HG03025 (cell line): ENCODE results near the gene PCDHGC4.

ENCODE experiments used
- ATAC-seq: cut with Tn5 transposase; IDR thresholded peaks from one replicate; pipeline ENCODE4 v1.9.1; 2021; ENCODE audit warnings: mild to moderate bottlenecking, moderate library complexity; ENCODE audit not compliant: unreplicated experiment, low FRiP score

PCDHGC4 gene

GRCh38 chr5:141510850-141511601, 26.2 kb downstream of the PCDHGC4 start:
- ATAC-seq, result no peak

DNA sequence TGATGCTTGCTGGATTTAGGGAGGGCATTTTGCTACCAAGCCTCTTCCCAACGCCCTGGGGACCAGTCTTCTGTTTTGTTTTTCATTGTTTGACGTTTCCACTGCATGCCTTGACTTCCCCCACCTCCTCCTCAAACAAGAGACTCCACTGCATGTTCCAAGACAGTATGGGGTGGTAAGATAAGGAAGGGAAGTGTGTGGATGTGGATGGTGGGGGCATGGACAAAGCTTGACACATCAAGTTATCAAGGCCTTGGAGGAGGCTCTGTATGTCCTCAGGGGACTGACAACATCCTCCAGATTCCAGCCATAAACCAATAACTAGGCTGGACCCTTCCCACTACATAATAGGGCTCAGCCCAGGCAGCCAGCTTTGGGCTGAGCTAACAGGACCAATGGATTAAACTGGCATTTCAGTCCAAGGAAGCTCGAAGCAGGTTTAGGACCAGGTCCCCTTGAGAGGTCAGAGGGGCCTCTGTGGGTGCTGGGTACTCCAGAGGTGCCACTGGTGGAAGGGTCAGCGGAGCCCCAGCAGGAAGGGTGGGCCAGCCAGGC, 27.0 kb downstream of the PCDHGC4 start:
- ATAC-seq, result no peak

DNA sequence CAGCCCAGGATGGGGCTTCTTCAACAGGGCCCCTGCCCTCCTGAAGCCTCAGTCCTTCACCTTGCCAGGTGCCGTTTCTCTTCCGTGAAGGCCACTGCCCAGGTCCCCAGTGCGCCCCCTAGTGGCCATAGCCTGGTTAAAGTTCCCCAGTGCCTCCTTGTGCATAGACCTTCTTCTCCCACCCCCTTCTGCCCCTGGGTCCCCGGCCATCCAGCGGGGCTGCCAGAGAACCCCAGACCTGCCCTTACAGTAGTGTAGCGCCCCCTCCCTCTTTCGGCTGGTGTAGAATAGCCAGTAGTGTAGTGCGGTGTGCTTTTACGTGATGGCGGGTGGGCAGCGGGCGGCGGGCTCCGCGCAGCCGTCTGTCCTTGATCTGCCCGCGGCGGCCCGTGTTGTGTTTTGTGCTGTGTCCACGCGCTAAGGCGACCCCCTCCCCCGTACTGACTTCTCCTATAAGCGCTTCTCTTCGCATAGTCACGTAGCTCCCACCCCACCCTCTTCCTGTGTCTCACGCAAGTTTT, 27.6 kb downstream of the PCDHGC4 start:
- no peak for ATAC-seq

DNA sequence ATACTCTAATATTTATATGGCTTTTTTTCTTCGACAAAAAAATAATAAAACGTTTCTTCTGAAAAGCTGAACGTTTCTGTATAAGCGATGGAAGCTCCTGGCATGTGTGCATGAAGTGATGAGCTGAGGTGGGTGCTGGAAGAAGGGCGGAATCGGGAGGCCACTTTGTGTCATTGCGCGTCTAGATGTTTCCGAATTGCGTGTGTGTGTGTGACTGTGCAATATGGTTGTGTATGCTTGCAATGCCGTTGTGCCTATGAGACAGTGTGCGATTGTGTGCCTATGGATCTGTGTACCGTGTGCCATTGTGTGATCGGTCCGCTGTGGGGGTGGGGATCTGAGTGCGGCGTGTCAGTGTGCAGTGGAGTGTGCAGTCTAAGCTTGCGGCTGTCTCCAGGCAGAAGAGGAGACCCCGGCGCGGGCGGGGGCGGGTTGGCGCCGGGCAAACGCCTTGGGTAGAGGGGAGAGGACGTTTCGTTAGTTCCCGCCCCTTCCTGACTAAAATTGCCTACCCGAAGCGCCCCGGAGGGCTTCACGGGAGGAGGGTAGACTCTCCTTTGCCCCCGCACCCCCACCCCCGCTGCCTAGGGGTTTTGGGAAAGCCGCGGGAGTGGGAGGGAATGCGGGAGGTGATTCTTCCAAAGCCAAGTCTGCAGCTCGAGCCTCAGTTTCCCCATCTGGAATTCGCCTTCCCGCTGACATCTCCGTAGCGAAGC, 28.2 kb downstream of the PCDHGC4 start:
- no peak for ATAC-seq

DNA sequence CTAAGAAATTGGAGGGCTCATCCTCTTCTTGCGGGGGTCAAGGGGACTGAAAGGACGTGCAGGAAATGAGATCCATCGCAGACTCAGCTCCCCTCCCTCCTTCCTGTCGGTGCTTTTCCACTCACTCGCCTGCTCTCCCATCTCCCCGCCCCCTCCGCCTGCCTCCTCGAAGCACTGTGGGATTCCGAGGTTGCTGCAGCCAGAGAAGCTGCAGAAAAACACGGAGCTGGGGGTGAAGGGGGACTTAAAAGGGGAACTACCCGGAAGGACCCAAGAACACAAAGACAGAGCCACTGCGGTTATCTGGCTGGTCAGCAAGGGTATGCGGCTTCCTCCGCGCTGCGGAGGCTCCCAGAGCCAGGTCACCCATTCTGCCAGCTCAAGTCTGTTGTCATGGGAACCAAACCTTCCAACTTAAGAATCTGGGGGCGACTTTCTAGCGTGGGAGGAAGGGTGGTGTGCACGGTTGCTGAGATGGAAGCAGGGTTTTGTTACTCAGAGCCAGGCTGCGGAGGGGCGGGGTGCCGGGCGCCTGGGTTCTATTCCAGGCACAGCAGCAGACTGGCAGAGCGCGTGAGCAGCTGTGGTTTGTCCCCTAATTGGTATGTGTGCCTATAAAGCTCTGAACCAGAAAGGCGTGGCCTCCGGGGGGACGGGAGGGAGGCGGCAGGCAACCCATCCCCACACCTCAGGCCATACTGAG, 28.9 kb downstream of the PCDHGC4 start:
- peak; percentile 50 for ATAC-seq

DNA sequence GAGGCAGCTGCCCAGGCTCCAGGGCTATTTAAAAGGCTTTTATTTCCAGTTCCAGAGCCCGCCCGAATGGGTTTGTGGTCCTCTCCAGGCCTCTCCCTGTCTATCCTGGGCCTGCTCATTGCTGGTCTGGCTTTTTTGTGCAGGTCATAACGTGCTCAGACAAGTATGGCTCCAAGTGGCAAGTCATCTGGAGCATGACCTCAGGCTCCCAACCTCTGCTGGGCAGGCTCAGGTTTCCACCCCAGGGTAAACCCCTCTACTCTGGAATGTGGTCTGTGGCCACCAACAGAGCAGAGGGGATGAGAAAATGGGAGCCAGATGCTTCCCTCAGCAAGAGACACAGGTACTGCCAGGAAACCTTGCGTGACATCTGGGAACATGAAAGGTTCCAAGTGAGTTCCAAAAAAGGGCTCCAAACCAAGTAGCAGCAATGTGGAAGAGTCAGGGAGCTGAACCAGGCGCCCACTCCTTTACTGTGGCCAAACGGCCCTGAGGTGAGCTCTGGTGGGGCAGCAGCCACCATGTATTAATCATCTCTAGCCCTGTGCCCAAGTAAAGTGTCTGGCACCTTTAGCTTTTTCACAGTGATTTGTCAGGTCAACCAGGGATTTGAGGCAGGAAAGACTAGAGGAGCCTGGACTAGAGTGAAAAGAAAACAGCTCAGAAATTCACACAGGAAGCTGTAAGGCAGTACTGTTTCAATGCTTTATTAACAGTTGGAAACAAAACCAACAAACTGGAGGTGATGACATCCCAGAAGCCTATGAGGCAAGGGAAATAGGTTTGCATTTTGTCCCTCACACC, 29.7 kb downstream of the PCDHGC4 start:
- peak; percentile 1 for ATAC-seq

GRCh38 chr5:141515141-141515540, 30.3 kb downstream of the PCDHGC4 start:
- no peak for ATAC-seq

GRCh38 chr5:141515946-141516671, 31.3 kb downstream of the PCDHGC4 start:
- no peak for ATAC-seq

DNA sequence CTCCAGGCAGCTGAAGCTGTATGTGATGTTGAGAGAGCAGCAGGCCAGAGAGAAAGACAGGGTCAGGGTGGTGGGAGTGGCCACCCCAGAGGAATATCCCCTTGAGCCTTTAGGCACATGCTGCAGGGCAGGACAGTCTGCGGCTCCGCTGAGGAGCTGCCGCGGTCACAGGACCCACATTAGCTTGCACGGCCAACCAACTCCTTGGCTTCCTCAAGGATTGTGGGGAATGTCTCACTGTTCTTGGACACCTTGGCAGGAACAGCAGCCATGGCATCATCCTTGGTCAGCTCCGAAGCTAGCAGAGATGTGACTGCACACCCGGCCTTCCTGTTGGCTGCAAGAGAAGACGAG, 31.8 kb downstream of the PCDHGC4 start:
- no peak for ATAC-seq

- no peak for ATAC-seq
Observed at GRCh38 chr5:141517312-141517711, 32.5 kb downstream of the PCDHGC4 start.

GRCh38 chr5:141517880-141518617, 33.2 kb downstream of the PCDHGC4 start:
- no peak for ATAC-seq

- ATAC-seq, result no peak
Observed at GRCh38 chr5:141518618-141519015, 33.8 kb downstream of the PCDHGC4 start.

DNA sequence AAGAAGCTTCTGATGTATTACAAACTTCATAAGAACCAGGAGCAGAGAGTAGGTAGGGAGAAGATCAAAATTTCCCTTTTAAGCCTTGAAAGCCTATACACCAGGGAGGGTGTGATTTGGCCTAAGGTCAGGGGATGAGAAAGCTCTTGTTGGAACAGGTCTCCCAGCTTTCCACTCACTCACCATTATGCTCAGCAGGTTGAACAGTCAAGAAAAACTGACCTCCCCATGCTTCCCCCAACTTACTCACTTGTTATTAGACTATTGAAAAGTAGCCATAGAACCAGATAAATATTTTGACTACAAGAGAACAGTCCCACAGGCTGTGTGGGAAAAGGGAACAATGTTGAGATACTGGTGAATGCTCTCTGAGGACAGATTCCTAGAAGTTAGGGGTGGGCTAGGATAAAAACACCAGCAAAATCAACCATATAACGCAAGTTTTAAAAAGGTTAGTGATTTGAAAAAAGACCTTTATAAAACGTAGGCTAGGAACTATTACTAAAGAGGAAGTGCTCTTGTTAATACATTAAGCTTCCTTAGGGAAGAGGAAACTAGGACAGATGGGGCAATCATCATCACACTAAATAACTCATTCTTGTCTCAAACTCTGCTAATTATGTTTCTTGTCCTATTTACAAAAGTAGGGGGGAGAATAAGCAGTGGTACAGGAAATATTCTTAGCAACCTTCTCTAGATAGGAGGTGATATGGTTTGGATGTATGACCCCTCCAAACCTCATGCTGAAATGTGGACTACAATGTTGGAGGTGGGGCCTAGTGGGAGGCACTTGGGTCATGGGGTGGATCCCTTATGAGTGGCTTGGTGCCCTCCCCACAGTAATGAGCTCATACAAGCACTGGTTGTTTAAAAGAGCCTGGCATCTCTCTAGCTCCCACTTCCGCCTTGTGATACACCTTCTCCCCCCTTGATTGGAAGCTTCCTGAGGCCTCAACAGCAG, 35.1 kb downstream of the PCDHGC4 start:
- ATAC-seq, result no peak

DNA sequence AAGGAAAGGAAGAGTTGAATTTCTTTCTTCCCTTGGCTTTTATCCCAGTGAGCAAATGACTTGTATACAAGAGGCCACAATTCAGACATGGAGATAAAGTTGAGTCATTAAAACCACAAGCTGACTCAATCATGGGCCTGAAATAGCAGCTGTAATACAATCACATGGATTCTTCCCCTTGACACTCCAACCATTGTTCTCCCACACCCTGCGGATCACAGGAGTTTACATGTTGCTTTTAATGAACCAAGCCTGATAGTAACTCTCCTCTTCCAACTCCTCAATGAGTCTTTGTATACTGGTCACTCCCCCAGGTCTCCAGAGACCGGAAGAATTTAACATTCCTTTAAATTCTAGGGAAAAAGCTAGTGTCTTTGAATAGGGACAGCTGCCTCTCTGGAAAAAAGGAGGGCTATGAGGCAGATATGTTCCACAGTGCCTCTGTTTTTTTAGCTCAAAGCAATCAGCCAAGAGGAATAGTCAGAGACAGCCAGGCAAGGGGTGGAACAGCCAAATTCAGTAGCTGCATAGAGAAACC, 36.5 kb downstream of the PCDHGC4 start:
- no peak for ATAC-seq

DNA sequence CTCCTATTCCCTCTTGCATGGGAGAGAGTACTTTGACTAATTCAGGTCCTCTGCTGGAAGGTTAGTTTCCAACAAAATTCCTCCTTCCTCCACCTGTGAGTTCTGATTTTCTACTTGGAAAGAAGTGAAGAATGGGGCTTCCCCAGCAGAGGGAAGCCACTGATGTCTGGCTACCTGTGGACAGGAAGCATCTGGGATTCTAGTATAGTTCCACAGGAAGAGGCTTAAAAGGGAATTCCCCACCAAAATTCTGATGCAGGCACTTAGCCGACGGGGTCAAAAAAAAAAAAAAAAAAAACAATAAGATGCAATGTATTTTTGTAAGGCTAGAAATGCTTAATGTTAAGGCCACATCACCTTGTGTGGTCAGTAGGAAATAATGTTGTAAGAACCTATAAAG, 37.5 kb downstream of the PCDHGC4 start:
- no peak for ATAC-seq

GRCh38 chr5:141523991-141524390, 39.2 kb downstream of the PCDHGC4 start:
- no peak for ATAC-seq
